ENCODE results near the gene MAT2A.

DNA sequence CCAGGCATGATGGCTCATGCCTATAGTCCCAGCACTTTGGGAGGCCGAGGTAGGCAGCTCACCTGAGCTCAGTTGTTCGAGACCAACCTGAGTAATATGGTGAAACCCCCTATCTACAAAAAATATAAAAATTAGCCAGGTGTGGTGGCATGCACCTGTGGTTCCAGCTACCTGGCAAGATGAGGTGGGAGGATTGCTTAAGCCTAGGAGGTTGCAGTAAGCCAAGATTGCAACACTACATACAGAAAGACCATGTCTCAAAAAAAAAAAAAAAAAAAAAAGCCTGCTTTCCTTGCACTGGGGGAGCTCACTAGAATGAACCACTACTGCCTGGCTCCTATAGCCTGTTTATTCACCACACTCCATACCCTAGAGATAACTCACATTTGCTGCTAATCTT lies 7.4 kb upstream of the MAT2A start:
- TF ChIP-seq POLR2AphosphoS5 (IDR thresholded peaks at IDR 0.05; ENCODE audit: low read length) (no peak), SP1 (IDR thresholded peaks at IDR 0.05; ENCODE audit: low read depth, low read length) (no peak), TAF1 (IDR thresholded peaks at IDR 0.05; ENCODE audit: borderline replicate concordance, low read depth, low read length) (no peak), FOXM1 (IDR thresholded peaks at IDR 0.05; ENCODE audit: low read depth, low read length) (no peak), MTA3 (IDR thresholded peaks at IDR 0.05; ENCODE audit: borderline replicate concordance, low read length) (no peak), NBN (IDR thresholded peaks at IDR 0.05) (no peak), NR2C1 (IDR thresholded peaks at IDR 0.05) (no peak), SPI1 (IDR thresholded peaks at IDR 0.05; ENCODE audit: borderline replicate concordance, insufficient read depth, low read depth, low read length) (no peak), PAX8 (IDR thresholded peaks at IDR 0.05) (no peak), ASH2L (IDR thresholded peaks at IDR 0.05; ENCODE audit: borderline replicate concordance, low read depth) (no peak), RAD21 (IDR thresholded peaks at IDR 0.05; ENCODE audit: insufficient read depth, low read depth, low read length) (no peak)
- TF ChIP-seq, protein P1, sequence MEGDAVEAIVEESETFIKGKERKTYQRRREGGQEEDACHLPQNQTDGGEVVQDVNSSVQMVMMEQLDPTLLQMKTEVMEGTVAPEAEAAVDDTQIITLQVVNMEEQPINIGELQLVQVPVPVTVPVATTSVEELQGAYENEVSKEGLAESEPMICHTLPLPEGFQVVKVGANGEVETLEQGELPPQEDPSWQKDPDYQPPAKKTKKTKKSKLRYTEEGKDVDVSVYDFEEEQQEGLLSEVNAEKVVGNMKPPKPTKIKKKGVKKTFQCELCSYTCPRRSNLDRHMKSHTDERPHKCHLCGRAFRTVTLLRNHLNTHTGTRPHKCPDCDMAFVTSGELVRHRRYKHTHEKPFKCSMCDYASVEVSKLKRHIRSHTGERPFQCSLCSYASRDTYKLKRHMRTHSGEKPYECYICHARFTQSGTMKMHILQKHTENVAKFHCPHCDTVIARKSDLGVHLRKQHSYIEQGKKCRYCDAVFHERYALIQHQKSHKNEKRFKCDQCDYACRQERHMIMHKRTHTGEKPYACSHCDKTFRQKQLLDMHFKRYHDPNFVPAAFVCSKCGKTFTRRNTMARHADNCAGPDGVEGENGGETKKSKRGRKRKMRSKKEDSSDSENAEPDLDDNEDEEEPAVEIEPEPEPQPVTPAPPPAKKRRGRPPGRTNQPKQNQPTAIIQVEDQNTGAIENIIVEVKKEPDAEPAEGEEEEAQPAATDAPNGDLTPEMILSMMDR (IDR thresholded peaks at IDR 0.05 in 2 of 3, conservative IDR thresholded peaks at IDR 0.05 in 1 of 3; ENCODE audit: control insufficient read depth in 2 of 3, extremely low read depth in 1 of 3, insufficient read depth in 1 of 3, low read depth in 3 of 3, low read length in 3 of 3) = no peak
